MM.1S (cell line): ENCODE data around the gene OPRM1.

Experiments
- EZH2 ChIP-seq: fragments of 300-600 bp; sonication (generic); optimal IDR thresholded peaks from 2 replicates; pipeline ENCODE3; 2017; ENCODE audit warnings: low read depth, mild to moderate bottlenecking, antibody characterized with exemption, low read length, mixed read lengths
- TF ChIP-seq, protein P1 (sequence below): fragments of 300-600 bp; sonication (generic); IDR thresholded peaks from 2 replicates; pipeline ENCODE4 v1.5.1; 2016; ENCODE audit warnings: antibody characterized with exemption, low read length, mixed read lengths

- no peak for TF ChIP-seq EZH2
- TF ChIP-seq, protein P1, sequence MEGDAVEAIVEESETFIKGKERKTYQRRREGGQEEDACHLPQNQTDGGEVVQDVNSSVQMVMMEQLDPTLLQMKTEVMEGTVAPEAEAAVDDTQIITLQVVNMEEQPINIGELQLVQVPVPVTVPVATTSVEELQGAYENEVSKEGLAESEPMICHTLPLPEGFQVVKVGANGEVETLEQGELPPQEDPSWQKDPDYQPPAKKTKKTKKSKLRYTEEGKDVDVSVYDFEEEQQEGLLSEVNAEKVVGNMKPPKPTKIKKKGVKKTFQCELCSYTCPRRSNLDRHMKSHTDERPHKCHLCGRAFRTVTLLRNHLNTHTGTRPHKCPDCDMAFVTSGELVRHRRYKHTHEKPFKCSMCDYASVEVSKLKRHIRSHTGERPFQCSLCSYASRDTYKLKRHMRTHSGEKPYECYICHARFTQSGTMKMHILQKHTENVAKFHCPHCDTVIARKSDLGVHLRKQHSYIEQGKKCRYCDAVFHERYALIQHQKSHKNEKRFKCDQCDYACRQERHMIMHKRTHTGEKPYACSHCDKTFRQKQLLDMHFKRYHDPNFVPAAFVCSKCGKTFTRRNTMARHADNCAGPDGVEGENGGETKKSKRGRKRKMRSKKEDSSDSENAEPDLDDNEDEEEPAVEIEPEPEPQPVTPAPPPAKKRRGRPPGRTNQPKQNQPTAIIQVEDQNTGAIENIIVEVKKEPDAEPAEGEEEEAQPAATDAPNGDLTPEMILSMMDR, result no peak
These were observed 118.7 kb downstream of the OPRM1 start for GRCh38 chr6:154157706-154158105.
